Upper lobe of left lung (tissue), 4 donors: ENCODE results near the gene OPRD1.

Experiments
- POLR2A ChIP-seq, 4 donors: fragments of 450-650 bp; IDR thresholded peaks; one replicate each; pipeline ENCODE4 v1.5.1; 2016 to 2017; ENCODE audit warnings: antibody characterized with exemption in 4 of 4, mild to moderate bottlenecking in 2 of 4
- POLR2AphosphoS5 ChIP-seq, 2 donors: sonication (generic); formaldehyde crosslinking; IDR thresholded peaks; one replicate each; pipeline ENCODE4 v1.5.1; 2017; ENCODE audit warnings: antibody characterized with exemption in 2 of 2
- TF ChIP-seq, protein P1 (sequence below), 6 experiments: fragments of 450-650 bp in 4 of 6; fragments of 200-600 bp in 2 of 6; sonication (generic) in 2 of 6; IDR thresholded peaks; one replicate each; pipeline ENCODE4 v1.5.1; 2016 to 2019; ENCODE audit warnings: antibody characterized with exemption in 6 of 6

DNA sequence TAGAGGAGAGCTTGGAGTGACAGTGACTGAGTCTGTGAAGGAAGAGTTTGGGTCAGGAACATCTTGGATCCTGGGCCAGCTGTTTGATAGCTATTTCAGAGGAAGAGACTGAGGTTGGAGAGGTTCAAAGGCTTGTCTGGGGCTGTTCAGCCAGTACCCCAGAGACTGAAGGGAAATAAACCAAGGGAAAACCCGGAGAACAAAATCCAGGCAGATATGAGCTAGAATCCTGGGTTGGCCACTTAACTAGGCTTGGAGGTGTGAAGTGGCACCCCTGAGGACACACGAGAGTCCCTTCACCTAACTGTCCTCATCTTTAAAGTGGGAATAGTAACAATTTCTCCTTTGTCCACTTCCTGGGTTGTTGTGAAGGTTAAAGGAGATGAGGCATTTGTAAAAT lies 79.3 kb downstream of the OPRD1 start:
- TF ChIP-seq, protein P1, sequence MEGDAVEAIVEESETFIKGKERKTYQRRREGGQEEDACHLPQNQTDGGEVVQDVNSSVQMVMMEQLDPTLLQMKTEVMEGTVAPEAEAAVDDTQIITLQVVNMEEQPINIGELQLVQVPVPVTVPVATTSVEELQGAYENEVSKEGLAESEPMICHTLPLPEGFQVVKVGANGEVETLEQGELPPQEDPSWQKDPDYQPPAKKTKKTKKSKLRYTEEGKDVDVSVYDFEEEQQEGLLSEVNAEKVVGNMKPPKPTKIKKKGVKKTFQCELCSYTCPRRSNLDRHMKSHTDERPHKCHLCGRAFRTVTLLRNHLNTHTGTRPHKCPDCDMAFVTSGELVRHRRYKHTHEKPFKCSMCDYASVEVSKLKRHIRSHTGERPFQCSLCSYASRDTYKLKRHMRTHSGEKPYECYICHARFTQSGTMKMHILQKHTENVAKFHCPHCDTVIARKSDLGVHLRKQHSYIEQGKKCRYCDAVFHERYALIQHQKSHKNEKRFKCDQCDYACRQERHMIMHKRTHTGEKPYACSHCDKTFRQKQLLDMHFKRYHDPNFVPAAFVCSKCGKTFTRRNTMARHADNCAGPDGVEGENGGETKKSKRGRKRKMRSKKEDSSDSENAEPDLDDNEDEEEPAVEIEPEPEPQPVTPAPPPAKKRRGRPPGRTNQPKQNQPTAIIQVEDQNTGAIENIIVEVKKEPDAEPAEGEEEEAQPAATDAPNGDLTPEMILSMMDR (IDR thresholded peaks at IDR 0.05): no peak
- TF ChIP-seq POLR2AphosphoS5 (IDR thresholded peaks at IDR 0.05): no peak
- no peak for TF ChIP-seq POLR2A (IDR thresholded peaks at IDR 0.05)
